GM19438 (cell line): ENCODE data around the gene ARHGAP24.
"Not testable (repeated sequence)": the region's sequence is repeated elsewhere in the genome, so short reads cannot be mapped to it uniquely, and the experiment has no call there.

Experiments
- ATAC-seq: cut with Tn5 transposase; IDR thresholded peaks from one replicate; pipeline ENCODE4 v1.9.1; 2021; ENCODE audit warnings: low read depth; ENCODE audit not compliant: unreplicated experiment

Gene ARHGAP24

GRCh38 chr4:85637778-85638177 is 162.8 kb downstream of the ARHGAP24 start:
- no peak for ATAC-seq

GRCh38 chr4:85639946-85640345 is 165.0 kb downstream of the ARHGAP24 start:
- ATAC-seq: no peak

DNA sequence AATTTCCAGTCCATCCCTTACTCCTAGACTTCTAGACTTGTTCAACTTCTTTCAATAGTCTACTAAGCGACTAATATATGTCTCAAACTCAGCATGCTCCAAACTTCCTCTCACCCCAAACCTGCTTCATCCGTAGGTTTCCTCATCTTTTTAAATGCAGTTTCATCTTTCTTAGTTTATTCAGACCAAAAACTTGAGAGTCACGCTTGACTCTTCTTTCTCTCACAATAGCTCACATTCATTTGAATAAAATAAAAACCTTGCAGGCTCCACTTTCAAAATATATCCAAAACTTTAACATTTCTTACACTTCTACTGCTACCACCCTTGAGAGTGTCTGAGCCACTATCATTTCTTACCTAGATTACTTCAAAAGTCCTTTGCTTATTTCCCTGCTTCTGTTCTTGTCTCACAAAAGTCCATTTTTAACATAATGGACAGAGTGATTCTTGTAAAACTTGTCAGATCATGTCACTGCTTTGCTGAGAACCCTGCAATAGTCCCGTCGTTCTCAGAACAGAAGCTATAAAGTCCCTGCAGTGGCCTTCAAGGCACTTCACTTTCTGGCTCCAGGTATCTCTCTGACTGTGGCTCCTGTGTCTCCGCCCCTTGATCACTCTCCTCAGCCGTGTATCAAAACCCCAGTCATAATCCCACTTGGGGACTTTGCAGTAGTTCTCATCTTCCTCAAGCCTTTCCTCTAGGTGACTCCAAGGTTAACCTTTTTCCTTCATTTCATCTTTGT is 167.6 kb downstream of the ARHGAP24 start:
- ATAC-seq: no peak

- no peak for ATAC-seq
Measured at GRCh38 chr4:85644061-85644460, 169.1 kb downstream of the ARHGAP24 start.

DNA sequence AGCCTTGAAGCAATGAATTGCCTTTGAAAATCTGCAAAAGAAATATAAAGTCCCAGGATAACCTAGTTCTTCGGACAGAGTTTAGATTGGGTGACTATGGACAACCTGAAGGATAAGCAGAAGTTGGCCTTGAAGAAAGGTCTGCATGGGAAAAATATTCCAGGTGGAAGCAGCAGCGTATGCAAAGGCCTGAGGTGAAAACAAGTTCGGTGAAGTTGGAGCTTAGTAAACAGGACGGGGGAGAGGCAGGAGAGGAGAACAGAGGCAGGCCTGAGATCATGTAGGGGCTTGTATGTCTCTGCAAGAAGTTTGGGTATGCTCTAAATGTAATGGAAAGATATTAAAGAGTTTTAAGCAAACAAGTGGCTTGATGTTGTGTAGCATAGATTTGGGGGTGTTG is 176.0 kb downstream of the ARHGAP24 start:
- ATAC-seq: no peak

GRCh38 chr4:85656759-85657505 is 182.0 kb downstream of the ARHGAP24 start:
- ATAC-seq: no peak

GRCh38 chr4:85658766-85659439 is 184.0 kb downstream of the ARHGAP24 start:
- ATAC-seq: no peak

DNA sequence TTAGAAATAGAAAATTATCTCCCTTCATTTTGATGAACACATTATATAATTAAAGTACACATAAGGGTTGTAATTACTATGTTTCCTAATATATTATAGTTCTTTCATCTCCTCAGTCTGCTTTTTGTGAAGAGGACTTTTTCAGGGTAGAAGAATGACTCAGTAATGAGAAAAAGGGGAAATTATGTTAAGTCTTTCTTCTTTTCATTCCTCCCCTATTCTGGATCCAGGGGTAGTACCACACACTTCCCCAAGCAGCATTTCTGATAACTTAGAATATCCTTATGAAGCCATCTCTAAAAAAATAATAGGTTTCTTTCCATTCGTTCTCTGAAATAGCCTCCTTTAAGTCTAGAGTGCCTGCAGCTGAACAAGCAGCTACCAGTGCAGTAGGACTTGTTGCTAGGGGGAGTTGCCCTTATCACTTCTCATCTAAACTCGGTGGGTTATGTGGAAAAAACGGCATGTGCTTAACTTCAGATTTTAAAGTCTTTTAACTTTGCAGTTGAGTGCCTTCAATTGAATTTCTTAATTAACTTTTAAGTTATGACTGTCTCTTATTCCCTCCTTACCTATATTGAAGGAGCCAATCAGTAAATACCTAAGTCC is 184.8 kb downstream of the ARHGAP24 start:
- no peak for ATAC-seq

DNA sequence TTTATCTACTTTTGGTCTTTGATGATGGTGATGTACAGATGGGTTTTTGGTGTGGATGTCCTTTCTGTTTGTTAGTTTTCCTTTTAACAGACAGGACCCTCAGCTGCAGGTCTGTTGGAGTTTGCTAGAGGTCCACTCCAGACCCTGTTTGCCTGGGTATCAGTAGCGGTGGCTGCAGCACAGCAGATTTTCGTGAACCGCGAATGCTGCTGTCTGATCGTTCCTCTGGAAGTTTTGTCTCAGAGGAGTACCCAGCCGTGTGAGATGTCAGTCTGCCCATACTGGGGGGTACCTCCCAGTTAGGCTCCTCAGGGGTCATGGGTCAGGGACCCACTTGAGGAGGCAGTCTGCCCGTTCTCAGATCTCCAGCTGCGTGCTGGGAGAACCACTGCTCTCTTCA is 191.7 kb downstream of the ARHGAP24 start:
- ATAC-seq: not testable (repeated sequence)

GRCh38 chr4:85669204-85669603 is 194.3 kb downstream of the ARHGAP24 start:
- no peak for ATAC-seq

DNA sequence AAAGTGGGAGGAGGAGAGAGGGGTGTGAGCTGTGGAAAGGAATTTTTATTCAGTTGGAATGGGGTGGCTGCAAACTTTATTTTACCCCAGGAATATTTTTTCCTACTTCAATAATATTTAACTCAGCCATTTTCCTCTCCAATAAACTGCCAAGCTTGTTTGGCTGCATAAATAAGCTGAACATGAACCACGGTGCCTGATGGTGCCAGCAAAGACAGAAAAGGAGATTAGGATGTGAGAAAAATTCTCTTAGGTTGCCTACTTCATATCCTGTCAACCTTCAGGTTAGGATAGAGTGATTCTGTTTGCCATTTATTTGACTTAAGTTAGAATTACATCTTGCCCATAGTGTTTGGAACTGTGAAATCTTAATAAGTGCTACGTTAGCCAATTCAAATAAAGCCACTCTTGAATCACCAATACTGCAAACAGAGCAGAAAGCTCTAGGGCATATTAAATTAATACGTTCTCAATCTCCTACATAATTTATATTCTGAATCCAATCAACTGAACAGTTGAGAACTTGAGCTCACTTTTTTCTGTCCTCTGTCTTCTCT is 195.1 kb downstream of the ARHGAP24 start:
- no peak for ATAC-seq

DNA sequence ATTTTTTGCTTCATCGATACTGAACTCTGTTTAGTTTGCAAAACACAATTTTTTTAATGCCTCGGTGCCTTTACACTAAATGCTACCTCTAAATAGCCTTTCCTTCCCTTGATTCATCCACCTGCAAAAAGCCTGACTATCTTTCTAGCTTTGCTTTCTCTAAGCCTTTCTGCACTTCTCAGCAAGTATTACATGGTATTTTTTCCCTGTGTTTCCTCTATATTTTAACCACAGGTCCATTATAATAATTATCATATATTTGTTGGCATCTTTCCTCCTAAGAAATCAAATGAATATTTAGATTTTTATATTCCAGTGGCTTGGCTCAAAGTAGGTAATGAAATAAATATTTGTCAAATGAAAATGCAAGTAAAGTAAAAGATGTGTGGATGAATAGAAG is 196.2 kb downstream of the ARHGAP24 start:
- ATAC-seq: no peak

- ATAC-seq: no peak
Measured at GRCh38 chr4:85672116-85672515, 197.2 kb downstream of the ARHGAP24 start.

DNA sequence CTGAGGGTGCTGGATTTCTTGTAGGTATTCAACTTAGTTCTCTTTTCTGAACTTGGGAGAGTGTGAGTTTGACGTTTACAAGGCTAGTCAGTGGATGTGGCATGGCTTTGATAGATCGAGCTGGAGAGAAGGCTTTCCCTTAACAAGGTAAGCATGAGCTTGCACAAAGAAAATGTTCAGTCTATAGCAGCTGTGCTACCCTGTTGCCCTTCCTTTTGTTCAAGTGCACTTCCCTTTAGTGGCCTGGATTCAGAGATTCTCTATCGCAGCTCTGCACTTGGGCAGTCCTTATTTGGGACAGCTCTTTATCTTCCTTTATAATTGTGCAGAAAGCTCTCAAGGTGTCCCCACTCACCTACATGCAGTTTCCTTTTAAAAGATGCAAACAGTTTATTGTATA is 198.0 kb downstream of the ARHGAP24 start:
- no peak for ATAC-seq

DNA sequence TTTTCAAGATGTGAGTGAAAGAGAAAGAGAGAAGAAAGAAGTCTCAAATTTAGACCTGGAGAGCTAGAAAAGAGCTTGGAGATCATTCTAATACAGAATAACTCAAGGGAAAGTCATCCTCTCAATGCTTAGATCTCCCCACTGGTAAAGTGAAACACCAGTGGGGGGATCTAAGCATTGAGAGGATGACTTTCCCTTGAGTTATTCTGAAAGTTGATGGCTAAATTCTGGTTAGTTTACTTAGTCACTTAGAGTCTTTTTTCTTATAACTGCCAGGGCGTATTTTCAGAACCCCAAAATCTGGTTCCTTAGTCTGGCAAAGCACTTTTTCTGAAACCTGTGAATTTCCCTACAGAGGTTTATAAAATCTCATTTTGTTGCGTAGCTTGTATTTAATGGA is 198.6 kb downstream of the ARHGAP24 start:
- ATAC-seq: no peak

GRCh38 chr4:85675076-85676049 is 200.4 kb downstream of the ARHGAP24 start:
- no peak for ATAC-seq

DNA sequence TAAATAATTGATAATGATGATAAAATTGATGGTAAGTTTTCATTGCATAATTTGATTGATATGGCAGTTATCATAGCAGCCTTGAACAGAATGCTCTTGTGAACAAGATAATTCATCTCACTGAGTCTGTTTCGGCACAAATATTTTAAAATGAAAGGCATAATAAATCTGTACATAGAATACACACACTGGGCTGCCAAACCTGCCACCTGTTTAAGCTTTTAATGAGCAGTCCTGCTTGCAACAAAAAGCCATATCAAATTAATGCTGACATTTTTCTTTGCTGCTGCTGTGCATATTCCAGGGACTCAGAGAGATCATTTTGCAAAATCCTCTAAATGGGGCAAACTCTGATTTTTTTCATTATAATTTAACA is 201.1 kb downstream of the ARHGAP24 start:
- no peak for ATAC-seq

DNA sequence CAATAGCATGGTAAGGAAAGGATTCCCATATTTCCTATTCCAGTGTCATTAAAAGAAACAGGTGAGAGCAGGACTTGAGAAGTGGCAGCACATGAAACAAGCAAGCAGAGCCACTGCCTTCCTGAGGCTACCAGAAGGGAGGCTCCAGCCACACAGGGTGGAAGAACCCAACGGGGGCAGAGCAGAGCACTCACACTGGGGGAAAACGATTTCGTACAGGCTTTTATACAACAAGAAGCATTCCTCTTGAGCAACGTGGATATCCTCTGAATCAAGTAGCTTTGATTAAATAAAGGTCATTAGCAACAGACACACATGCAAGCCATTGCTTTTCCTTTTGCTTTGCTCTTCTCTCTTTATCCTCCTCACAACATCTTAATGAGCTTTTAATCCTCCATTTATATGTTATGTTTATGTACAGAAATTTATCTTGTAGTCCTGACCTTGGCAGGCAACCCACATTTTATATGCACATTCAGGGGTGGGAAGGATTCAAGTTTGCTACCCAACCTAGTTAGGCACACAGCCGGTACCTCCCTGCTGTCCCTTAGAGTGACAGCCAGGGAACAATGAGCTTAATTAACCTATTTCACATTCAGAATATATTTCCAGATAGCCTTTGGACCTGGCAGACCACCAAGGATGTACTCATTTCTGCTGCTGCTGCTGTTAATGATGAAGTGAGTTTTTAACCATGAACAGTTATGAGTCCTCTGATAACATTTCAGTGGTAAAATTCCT is 202.1 kb downstream of the ARHGAP24 start:
- no peak for ATAC-seq

DNA sequence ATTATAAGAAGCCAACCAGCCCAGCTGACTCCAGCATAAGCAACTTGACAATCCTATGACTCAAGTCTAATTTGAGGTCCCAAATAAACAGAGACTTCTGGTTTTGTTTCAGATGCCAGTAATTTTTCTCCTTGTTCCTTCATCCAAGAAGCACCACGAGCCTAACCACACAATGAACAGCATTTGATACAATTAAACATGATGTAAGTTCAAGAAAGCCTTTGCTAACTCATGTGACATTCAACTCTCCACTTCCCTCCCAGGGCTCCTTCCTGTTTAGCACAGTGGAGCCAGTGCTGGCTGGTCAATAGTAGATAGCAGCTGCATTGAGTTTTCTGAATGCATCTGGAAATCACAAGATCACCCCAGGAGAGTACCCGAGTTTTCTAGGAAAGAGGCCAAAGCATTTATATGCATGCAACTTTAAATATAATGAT is 206.3 kb downstream of the ARHGAP24 start:
- peak; percentile 59 for ATAC-seq
